Eye (tissue), 1 donor: ENCODE data around the gene DYNAP.

Source experiments
- DNase-seq: peaks from one replicate; pipeline ENCODE4 v3.0.0-alpha.2; 2015

Gene DYNAP

DNA sequence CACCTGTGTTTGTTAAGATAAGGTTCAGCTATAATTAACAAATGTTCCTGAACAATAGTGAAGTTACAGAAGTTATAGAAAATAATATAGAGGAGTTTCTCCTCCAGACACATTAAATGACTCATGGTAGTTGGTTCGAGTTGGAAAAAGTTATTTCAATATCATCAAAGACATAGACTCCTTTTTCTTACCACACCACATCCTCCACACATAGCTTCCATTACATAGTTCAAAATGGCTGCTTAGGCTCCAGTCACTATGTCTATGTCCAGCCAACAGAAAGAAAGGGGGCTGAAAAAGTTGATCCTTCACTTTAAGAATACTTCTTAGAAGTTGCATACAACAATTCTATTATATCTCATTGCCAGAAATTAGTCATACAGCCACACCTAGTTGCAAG is 50.7 kb downstream of the DYNAP start:
- no peak for DNase-seq

DNA sequence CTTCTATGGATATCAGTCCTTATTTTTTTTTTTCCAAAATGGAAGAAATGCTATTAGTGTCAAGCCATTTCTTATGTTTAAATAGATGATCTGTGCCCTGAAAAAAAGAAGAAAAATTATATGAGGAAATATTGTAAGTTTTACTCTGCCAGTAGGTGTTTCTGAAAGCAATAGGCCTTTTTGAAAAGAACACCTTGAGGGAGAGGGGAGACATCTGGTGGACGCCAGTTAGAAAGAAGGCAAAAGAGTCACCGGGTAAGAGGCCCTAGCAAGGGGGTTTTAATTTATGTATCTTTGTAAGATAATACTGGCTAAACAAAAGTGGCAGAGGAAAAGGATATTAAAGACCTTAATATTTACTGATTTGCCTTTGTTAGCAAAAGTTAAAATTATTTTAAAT is 56.1 kb downstream of the DYNAP start:
- peak; percentile 26 for DNase-seq
